ENCODE results near the gene BCDIN3D. TPM values are rescaled to one million over a fixed set of nuclear protein-coding genes. Genes with fewer than 3 reads are reported as not detected.

Gene BCDIN3D
- total RNA-seq, 3 donors from 2014 or later (not counting 1 experiment from before 2014, with no cell fraction given) = 4.0 to 6.0 (median 4.4) TPM

DNA sequence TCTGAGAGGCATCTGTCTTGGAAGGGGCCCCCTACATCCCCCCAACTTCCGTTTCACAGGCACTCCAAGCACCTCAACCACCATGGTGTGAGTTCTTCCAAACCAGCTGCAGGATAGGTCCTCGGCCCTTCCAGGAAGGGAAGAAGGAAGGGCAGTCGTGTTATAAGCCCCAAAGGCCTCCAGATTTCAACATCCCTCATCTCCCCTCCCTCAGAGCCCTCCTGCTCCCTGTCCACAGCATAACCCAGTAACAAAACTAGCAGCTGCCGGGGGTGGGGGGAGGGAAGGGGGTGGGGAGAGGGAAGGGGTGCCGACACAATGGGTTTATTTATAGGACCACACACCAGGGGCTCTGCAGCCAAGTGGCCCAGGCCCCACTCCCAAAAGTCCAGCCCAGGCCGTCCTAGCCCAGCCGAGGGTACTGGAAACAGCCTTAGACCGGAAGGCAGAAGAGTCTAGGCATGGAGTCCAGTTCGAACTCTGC lies 33.0 kb downstream of the BCDIN3D start:
- Mint-ChIP-seq H3K4me1 (peaks cover 7 to 8% of the 10 kb centered on the region in 2 donors), H3K27me3 (ENCODE audit: low read depth in 2 of 2) (no peaks in the 10 kb centered on the region), H3K9me3 (no peaks in the 10 kb centered on the region), H3K36me3 (no peaks in the 10 kb centered on the region), H3K4me3 (no peak overlapping the region), H3K27ac (no peak overlapping the region)
- DNase-seq (no peak), ATAC-seq (no peak)
- TF ChIP-seq, protein P1, sequence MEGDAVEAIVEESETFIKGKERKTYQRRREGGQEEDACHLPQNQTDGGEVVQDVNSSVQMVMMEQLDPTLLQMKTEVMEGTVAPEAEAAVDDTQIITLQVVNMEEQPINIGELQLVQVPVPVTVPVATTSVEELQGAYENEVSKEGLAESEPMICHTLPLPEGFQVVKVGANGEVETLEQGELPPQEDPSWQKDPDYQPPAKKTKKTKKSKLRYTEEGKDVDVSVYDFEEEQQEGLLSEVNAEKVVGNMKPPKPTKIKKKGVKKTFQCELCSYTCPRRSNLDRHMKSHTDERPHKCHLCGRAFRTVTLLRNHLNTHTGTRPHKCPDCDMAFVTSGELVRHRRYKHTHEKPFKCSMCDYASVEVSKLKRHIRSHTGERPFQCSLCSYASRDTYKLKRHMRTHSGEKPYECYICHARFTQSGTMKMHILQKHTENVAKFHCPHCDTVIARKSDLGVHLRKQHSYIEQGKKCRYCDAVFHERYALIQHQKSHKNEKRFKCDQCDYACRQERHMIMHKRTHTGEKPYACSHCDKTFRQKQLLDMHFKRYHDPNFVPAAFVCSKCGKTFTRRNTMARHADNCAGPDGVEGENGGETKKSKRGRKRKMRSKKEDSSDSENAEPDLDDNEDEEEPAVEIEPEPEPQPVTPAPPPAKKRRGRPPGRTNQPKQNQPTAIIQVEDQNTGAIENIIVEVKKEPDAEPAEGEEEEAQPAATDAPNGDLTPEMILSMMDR (IDR thresholded peaks at IDR 0.05) = no peak
- no peaks in the 10 kb centered on the region for H3K36me3 ChIP-seq (ENCODE audit: control insufficient read depth, insufficient read depth, low read length)
- intact Hi-C loops (cut with micrococcal nuclease) = no loop called here
- H3K27ac ChIP-seq (ENCODE audit: low read length) = no peak overlapping the region
- WGBS (ENCODE audit: insufficient coverage) = 74% methylated on average over 7 of the region's 9 CpGs
- H3K27me3 ChIP-seq (ENCODE audit: control insufficient read depth, insufficient read depth, low read length) = no peaks in the 10 kb centered on the region
- no peak overlapping the region for H3K4me3 ChIP-seq (ENCODE audit: low read length)
- H3K4me1 ChIP-seq (ENCODE audit: control insufficient read depth, insufficient read depth, low read length) = no peaks in the 10 kb centered on the region
- no peaks in the 10 kb centered on the region for H3K9me3 ChIP-seq (ENCODE audit: control insufficient read depth, insufficient read depth, low read length)

DNA sequence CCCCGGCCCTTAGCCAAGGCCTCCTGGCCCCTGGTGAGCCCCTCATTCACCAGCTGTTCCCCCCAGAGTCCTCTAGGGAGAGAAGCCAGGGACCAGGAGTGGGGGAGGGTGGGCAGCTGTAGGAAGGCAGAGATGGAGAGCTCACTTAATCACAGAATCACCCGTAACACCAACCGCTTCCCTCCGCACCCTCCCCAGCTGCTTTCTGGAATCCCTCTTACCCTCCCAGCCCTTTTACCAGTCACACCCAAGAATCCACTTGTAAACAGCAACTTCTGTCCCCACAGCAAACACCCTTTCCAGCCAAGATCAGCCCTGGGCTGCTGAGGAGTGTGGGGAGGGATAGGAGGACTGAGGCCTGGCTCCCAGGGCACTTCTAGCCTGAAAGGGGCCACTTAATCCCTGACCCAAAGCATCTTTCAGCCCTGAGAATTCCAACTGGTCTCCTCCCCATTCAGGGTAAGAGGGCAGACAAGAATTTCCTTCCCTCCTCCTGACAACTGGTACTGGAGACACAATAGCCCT lies 33.5 kb downstream of the BCDIN3D start:
- Mint-ChIP-seq H3K9me3 (no peaks in the 10 kb centered on the region), H3K27me3 (ENCODE audit: low read depth in 2 of 2) (no peaks in the 10 kb centered on the region), H3K36me3 (no peaks in the 10 kb centered on the region), H3K4me3 (no peak overlapping the region), H3K4me1 (peaks cover 7 to 8% of the 10 kb centered on the region in 2 donors), H3K27ac (no peak overlapping the region)
- Histone ChIP-seq H3K27me3 (ENCODE audit: control insufficient read depth, insufficient read depth, low read length) (no peaks in the 10 kb centered on the region), H3K9me3 (ENCODE audit: control insufficient read depth, insufficient read depth, low read length) (no peaks in the 10 kb centered on the region), H3K27ac (ENCODE audit: low read length) (no peak overlapping the region), H3K36me3 (ENCODE audit: control insufficient read depth, insufficient read depth, low read length) (peaks cover 5% of the 10 kb centered on the region), H3K4me3 (ENCODE audit: low read length) (no peak overlapping the region), H3K4me1 (ENCODE audit: control insufficient read depth, insufficient read depth, low read length) (no peaks in the 10 kb centered on the region)
- 94% methylated on average over 3 of the region's 4 CpGs for WGBS (ENCODE audit: insufficient coverage)
- TF ChIP-seq, protein P1 (IDR thresholded peaks at IDR 0.05) = no peak
- DNase-seq (no peak), ATAC-seq (no peak)
- intact Hi-C loops (cut with micrococcal nuclease) = no loop called here

- Mint-ChIP-seq H3K4me1 (peaks cover 7 to 8% of the 10 kb centered on the region in 2 donors), H3K27ac (no peak overlapping the region), H3K4me3 (no peak overlapping the region), H3K27me3 (ENCODE audit: low read depth in 2 of 2) (no peaks in the 10 kb centered on the region), H3K9me3 (no peaks in the 10 kb centered on the region), H3K36me3 (no peaks in the 10 kb centered on the region)
- ATAC-seq = no peak
- Histone ChIP-seq H3K4me1 (ENCODE audit: control insufficient read depth, insufficient read depth, low read length) (no peaks in the 10 kb centered on the region), H3K27me3 (ENCODE audit: control insufficient read depth, insufficient read depth, low read length) (no peaks in the 10 kb centered on the region), H3K9me3 (ENCODE audit: control insufficient read depth, insufficient read depth, low read length) (no peaks in the 10 kb centered on the region), H3K4me3 (ENCODE audit: low read length) (no peak overlapping the region), H3K27ac (ENCODE audit: low read length) (no peak overlapping the region), H3K36me3 (ENCODE audit: control insufficient read depth, insufficient read depth, low read length) (peaks cover 6% of the 10 kb centered on the region)
- intact Hi-C loops (cut with micrococcal nuclease) = no loop called here
- TF ChIP-seq, protein P1 (IDR thresholded peaks at IDR 0.05) = no peak
- DNase-seq = no peak
- WGBS (ENCODE audit: insufficient coverage) = 87% methylated on average over 13 of the region's 14 CpGs
Measured at GRCh38 chr12:49808686-49809380, 34.1 kb downstream of the BCDIN3D start.
